Hepatocyte (in vitro differentiated cells): ENCODE measurements around the gene FRAS1. TPM values are rescaled to one million over a fixed set of nuclear protein-coding genes. Genes with fewer than 3 reads are reported as not detected.

Experiments
- DNase-seq: peaks from one replicate; pipeline ENCODE4 v3.0.0-alpha.2; 2016; ENCODE audit warnings: low spot score
- H2AFZ ChIP-seq: fragments of 200-600 bp; sonication (generic); 2 replicates; pipeline ENCODE4 v1.6.0; 2016; ENCODE audit warnings: antibody characterized with exemption, mild to moderate bottlenecking
- H3K27ac ChIP-seq: fragments of 200-600 bp; sonication (generic); 2 replicates; pipeline ENCODE4 v1.5.1; 2016; ENCODE audit warnings: mild to moderate bottlenecking
- H3K27me3 ChIP-seq: fragments of 200-600 bp; sonication (generic); 2 replicates; pipeline ENCODE4 v1.6.1; 2016
- H3K36me3 ChIP-seq: fragments of 200-600 bp; sonication (generic); replicated peaks from 2 replicates; pipeline ENCODE4 v1.5.1; 2016; ENCODE audit warnings: low read depth; ENCODE audit not compliant: insufficient read depth
- H3K4me1 ChIP-seq: fragments of 200-600 bp; sonication (generic); 2 replicates; pipeline ENCODE4 v1.5.1; 2016; ENCODE audit warnings: mild to moderate bottlenecking, moderate library complexity; ENCODE audit not compliant: insufficient read depth
- H3K4me2 ChIP-seq: fragments of 200-600 bp; sonication (generic); 2 replicates; pipeline ENCODE4 v1.6.0; 2016
- H3K4me3 ChIP-seq: fragments of 200-600 bp; sonication (generic); 2 replicates; pipeline ENCODE4 v1.5.1; 2016; ENCODE audit warnings: mild to moderate bottlenecking
- H3K79me2 ChIP-seq: fragments of 200-600 bp; sonication (generic); 2 replicates; pipeline ENCODE4 v1.6.0; 2017; ENCODE audit warnings: mild to moderate bottlenecking
- H3K9me2 ChIP-seq: fragments of 200-600 bp; sonication (generic); replicated peaks from 2 replicates; pipeline ENCODE4 v1.6.0; 2017; ENCODE audit warnings: mild to moderate bottlenecking; ENCODE audit not compliant: insufficient read depth
- H3K9me3 ChIP-seq: fragments of 200-600 bp; sonication (generic); 2 replicates; pipeline ENCODE4 v1.5.1; 2016; ENCODE audit warnings: low read depth, mild to moderate bottlenecking
- H4K20me1 ChIP-seq: fragments of 200-600 bp; sonication (generic); 2 replicates; pipeline ENCODE4 v1.6.0; 2016; ENCODE audit warnings: mild to moderate bottlenecking; ENCODE audit not compliant: insufficient read depth, poor library complexity, severe bottlenecking
- CTCF ChIP-seq: fragments of 200-600 bp; sonication (generic); IDR thresholded peaks from 2 replicates; pipeline ENCODE4 v1.5.1; 2016; ENCODE audit warnings: antibody characterized with exemption, mild to moderate bottlenecking; ENCODE audit not compliant: poor library complexity
- EZH2 ChIP-seq: fragments of 200-600 bp; sonication (generic); IDR thresholded peaks from 2 replicates; pipeline ENCODE4 v1.6.1; 2016; ENCODE audit warnings: antibody characterized with exemption, mild to moderate bottlenecking, borderline replicate concordance
- EZH2phosphoT487 ChIP-seq: fragments of 200-600 bp; sonication (generic); IDR thresholded peaks from one replicate; pipeline ENCODE4 v1.6.1; 2018; ENCODE audit warnings: antibody characterized with exemption, mild to moderate bottlenecking, low read depth, moderate library complexity; ENCODE audit not compliant: unreplicated experiment, severe bottlenecking
- whole genome bisulfite sequencing: methylation state at CpG from one replicate; pipeline ENCODE4 v1.1.6; 2016; ENCODE audit warnings: low lambda C conversion rate; ENCODE audit errors: missing lambda C conversion rate; 5-methylcytosine and 5-hydroxymethylcytosine counted together
- polyA plus RNA-seq: library from polyadenylated mRNA; unstranded; fragments of >200 nt; fragmentation: Nextera tagmentation; extraction: Ambion mirVana; gene quantifications from 2 replicates; pipeline ENCODE4 v1.2.1, GENCODE V29; 2016
- total RNA-seq: library from RNA; depleted of rRNA; stranded (reverse); fragments of >200 nt; gene quantifications from 2 replicates; pipeline ENCODE4 v1.2.3, GENCODE V29; 2014

FRAS1 gene
- total and polyA plus RNA-seq, 2 experiments from 2014 or later: 9.3 to 38.5 TPM

- Histone ChIP-seq H3K9me2 (no peaks in the 10 kb centered on the region), H3K4me1 (peaks cover 20% of the 10 kb centered on the region), H3K9me3 (no peaks in the 10 kb centered on the region), H3K4me2 (no peak overlapping the region), H3K79me2 (no peaks in the 10 kb centered on the region), H3K27ac (peak overlapping the region; percentile 48), H3K36me3 (no peaks in the 10 kb centered on the region), H3K4me3 (no peak overlapping the region), H4K20me1 (no peaks in the 10 kb centered on the region), H2AFZ (no peak overlapping the region), H3K27me3 (no peaks in the 10 kb centered on the region)
- WGBS: 94% methylated on average over 5 of the region's 5 CpGs
- DNase-seq: no peak
- TF ChIP-seq EZH2phosphoT487 (no peak), EZH2 (no peak), CTCF (no peak)
These were observed 485.2 kb downstream of the FRAS1 start for GRCh38 chr4:78542373-78542772.

- no peak for TF ChIP-seq EZH2phosphoT487
- no peak for TF ChIP-seq CTCF
- TF ChIP-seq EZH2: no peak
- Histone ChIP-seq H3K4me3 (no peak overlapping the region), H3K27me3 (no peaks in the 10 kb centered on the region), H3K36me3 (no peaks in the 10 kb centered on the region), H3K79me2 (no peaks in the 10 kb centered on the region), H3K27ac (peak overlapping the region; percentile 48), H4K20me1 (no peaks in the 10 kb centered on the region), H3K9me3 (no peaks in the 10 kb centered on the region), H3K4me1 (peaks cover 20% of the 10 kb centered on the region), H3K4me2 (no peak overlapping the region), H2AFZ (no peak overlapping the region), H3K9me2 (no peaks in the 10 kb centered on the region)
- no peak for DNase-seq
- WGBS: 74% methylated on average over 2 of the region's 2 CpGs
These were observed 486.5 kb downstream of the FRAS1 start for GRCh38 chr4:78543424-78544125.

GRCh38 chr4:78544678-78545077 lies 487.6 kb downstream of the FRAS1 start:
- H3K4me3 ChIP-seq: no peak overlapping the region
- H3K27ac ChIP-seq: no peak overlapping the region
- 25% methylated on average over 2 of the region's 2 CpGs for WGBS
- TF ChIP-seq EZH2: no peak
- no peak for TF ChIP-seq CTCF
- TF ChIP-seq EZH2phosphoT487: no peak
- H4K20me1 ChIP-seq: no peaks in the 10 kb centered on the region
- H3K36me3 ChIP-seq: no peaks in the 10 kb centered on the region
- peaks cover 20% of the 10 kb centered on the region for H3K4me1 ChIP-seq
- no peaks in the 10 kb centered on the region for H3K9me2 ChIP-seq
- no peaks in the 10 kb centered on the region for H3K79me2 ChIP-seq
- no peak overlapping the region for H3K4me2 ChIP-seq
- no peaks in the 10 kb centered on the region for H3K27me3 ChIP-seq
- DNase-seq: no peak
- H2AFZ ChIP-seq: no peak overlapping the region
- no peaks in the 10 kb centered on the region for H3K9me3 ChIP-seq
